OCI-LY1 (cell line): ENCODE data around the gene ARPP21.

Source experiments
- H2AFZ ChIP-seq: fragments of 200-600 bp; sonication (generic), shearing (Covaris generic); 2 replicates; pipeline ENCODE4 v1.6.0; 2014; ENCODE audit warnings: antibody characterized with exemption, mild to moderate bottlenecking, low read length
- H3F3A ChIP-seq: fragments of 200-600 bp; sonication (generic), shearing (Covaris generic); 2 replicates; pipeline ENCODE4 v1.6.0; 2014; ENCODE audit warnings: mild to moderate bottlenecking, antibody characterized with exemption, low read length, moderate library complexity; ENCODE audit not compliant: insufficient read depth
- H3K27ac ChIP-seq: fragments of 200-600 bp; sonication (generic); 2 replicates; pipeline ENCODE4 v1.5.1; 2014; ENCODE audit warnings: low read length, mixed run types, mild to moderate bottlenecking, low read depth; ENCODE audit not compliant: poor library complexity, severe bottlenecking
- H3K27me3 ChIP-seq: fragments of 200-600 bp; sonication (generic); 2 replicates; pipeline ENCODE4 v1.6.0; 2014; ENCODE audit warnings: antibody characterized with exemption, mild to moderate bottlenecking, low read length, moderate library complexity; ENCODE audit not compliant: insufficient read depth
- H3K36me3 ChIP-seq: fragments of 200-600 bp; sonication (generic); 2 replicates; pipeline ENCODE4 v1.6.1; 2014; ENCODE audit warnings: mild to moderate bottlenecking, antibody characterized with exemption, low read length, moderate library complexity, mixed read lengths; ENCODE audit not compliant: insufficient read depth
- H3K4me1 ChIP-seq: fragments of 200-600 bp; sonication (generic); 2 replicates; pipeline ENCODE4 v1.5.1; 2014; ENCODE audit warnings: mild to moderate bottlenecking, low read length, moderate library complexity; ENCODE audit not compliant: insufficient read depth, severe bottlenecking
- H3K4me2 ChIP-seq: fragments of 200-600 bp; sonication (generic), shearing (Covaris generic); 2 replicates; pipeline ENCODE4 v1.6.1; 2014; ENCODE audit warnings: low read length
- H3K4me3 ChIP-seq: fragments of 200-600 bp; sonication (generic); 2 replicates; pipeline ENCODE4 v1.5.1; 2014; ENCODE audit warnings: low read length, low read depth, mild to moderate bottlenecking, mixed read lengths; ENCODE audit not compliant: poor library complexity, severe bottlenecking
- H3K79me2 ChIP-seq: fragments of 200-600 bp; shearing (Covaris generic); 2 replicates; pipeline ENCODE4 v1.6.1; 2016; ENCODE audit warnings: mixed run types, low read length, mixed read lengths; ENCODE audit not compliant: insufficient read depth
- H3K9ac ChIP-seq: fragments of 200-600 bp; sonication (generic), shearing (Covaris generic); 2 replicates; pipeline ENCODE4 v1.6.1; 2014; ENCODE audit warnings: mild to moderate bottlenecking, low read length, mixed read lengths
- H3K9me2 ChIP-seq: fragments of 200-600 bp; sonication (generic), shearing (Covaris generic); 2 replicates; pipeline ENCODE4 v1.6.1; 2014; ENCODE audit warnings: low read depth, mild to moderate bottlenecking, low read length, mixed read lengths
- H3K9me3 ChIP-seq: fragments of 200-600 bp; shearing (Covaris generic); 2 replicates; pipeline ENCODE4 v1.6.1; 2014; ENCODE audit warnings: low read length, mixed read lengths
- H4K20me1 ChIP-seq: fragments of 200-600 bp; sonication (generic), shearing (Covaris generic); 2 replicates; pipeline ENCODE4 v1.6.0; 2016; ENCODE audit warnings: mild to moderate bottlenecking, low read length; ENCODE audit not compliant: insufficient read depth
- CTCF ChIP-seq: fragments of 200-600 bp; sonication (generic), shearing (Covaris generic); IDR thresholded peaks from 2 replicates; pipeline ENCODE4 v1.5.1; 2017; ENCODE audit warnings: mild to moderate bottlenecking, antibody characterized with exemption, low read length, moderate library complexity, mixed read lengths
- EZH2 ChIP-seq: fragments of 200-600 bp; sonication (generic), shearing (Covaris generic); IDR thresholded peaks from 2 replicates; pipeline ENCODE4 v1.8.0; 2017; ENCODE audit warnings: borderline replicate concordance, mixed run types, mild to moderate bottlenecking, antibody characterized with exemption, low read length, moderate library complexity, mixed read lengths

The ARPP21 gene

GRCh38 chr3:35773417-35773816 is 134.1 kb downstream of the ARPP21 start:
- Histone ChIP-seq H3K9me3 (no peaks in the 10 kb centered on the region), H3K36me3 (peaks cover 57% of the 10 kb centered on the region; the same call in 1 of the 2 replicates), H3K4me3 (no peak overlapping the region), H3K4me2 (no peak overlapping the region), H3K9me2 (no peaks in the 10 kb centered on the region), H4K20me1 (no peaks in the 10 kb centered on the region), H3K27ac (no peak overlapping the region), H3F3A (no peaks in the 10 kb centered on the region), H3K79me2 (no peaks in the 10 kb centered on the region), H3K9ac (no peak overlapping the region), H3K27me3 (no peaks in the 10 kb centered on the region), H2AFZ (no peak overlapping the region), H3K4me1 (no peaks in the 10 kb centered on the region)
- no peak for TF ChIP-seq CTCF
- no peak for TF ChIP-seq EZH2

- Histone ChIP-seq H3K9ac (no peak overlapping the region), H3K27me3 (no peaks in the 10 kb centered on the region), H3K9me2 (no peaks in the 10 kb centered on the region), H2AFZ (no peak overlapping the region), H3K4me2 (no peak overlapping the region), H3F3A (no peaks in the 10 kb centered on the region), H3K27ac (no peak overlapping the region), H3K36me3 (peaks cover 50% of the 10 kb centered on the region; the same call in 1 of the 2 replicates), H3K4me3 (no peak overlapping the region), H3K4me1 (no peaks in the 10 kb centered on the region), H4K20me1 (no peaks in the 10 kb centered on the region), H3K9me3 (no peaks in the 10 kb centered on the region), H3K79me2 (no peaks in the 10 kb centered on the region)
- TF ChIP-seq EZH2 (no peak), CTCF (no peak)
Measured at GRCh38 chr3:35776346-35776745, 137.0 kb downstream of the ARPP21 start.

- H3F3A ChIP-seq, result no peaks in the 10 kb centered on the region
- no peaks in the 10 kb centered on the region for H3K27me3 ChIP-seq
- no peaks in the 10 kb centered on the region for H3K4me1 ChIP-seq
- H3K36me3 ChIP-seq, result peaks cover 46% of the 10 kb centered on the region; the same call in 1 of the 2 replicates
- H3K79me2 ChIP-seq, result no peaks in the 10 kb centered on the region
- no peak overlapping the region for H3K9ac ChIP-seq
- no peaks in the 10 kb centered on the region for H3K9me3 ChIP-seq
- TF ChIP-seq CTCF, result no peak
- H3K9me2 ChIP-seq, result no peaks in the 10 kb centered on the region
- H4K20me1 ChIP-seq, result no peaks in the 10 kb centered on the region
- no peak overlapping the region for H3K4me2 ChIP-seq
- H2AFZ ChIP-seq, result no peak overlapping the region
- no peak overlapping the region for H3K4me3 ChIP-seq
- H3K27ac ChIP-seq, result no peak overlapping the region
Measured at GRCh38 chr3:35777065-35777464, 137.7 kb downstream of the ARPP21 start.
